Endothelial cell of umbilical vein (primary cell): ENCODE measurements around the gene C11orf21.

Source experiments
- CTCF ChIP-seq, 2 donors: IDR thresholded peaks; 1 replicate in 1 of 2; 2 replicates in 1 of 2; pipeline ENCODE4 v1.5.1; 2011; ENCODE audit warnings: low read length in 2 of 2, mild to moderate bottlenecking in 2 of 2, moderate library complexity in 2 of 2, control low read depth in 1 of 2, inconsistent platforms in 1 of 2, low read depth in 1 of 2; ENCODE audit not compliant: insufficient read depth in 1 of 2; ENCODE audit errors: extremely low read depth in 1 of 2
- EZH2 ChIP-seq: IDR thresholded peaks from 2 replicates; pipeline ENCODE4 v1.6.1; 2012; ENCODE audit warnings: borderline replicate concordance, low read depth, mild to moderate bottlenecking, moderate library complexity, low read length, inconsistent platforms; ENCODE audit not compliant: severe bottlenecking
- POLR2A ChIP-seq: IDR thresholded peaks from 2 replicates; pipeline ENCODE4 v1.6.1; 2012; ENCODE audit warnings: low read depth, mild to moderate bottlenecking, control low read depth, low read length
- POLR2AphosphoS5 ChIP-seq: IDR thresholded peaks from 2 replicates; pipeline ENCODE4 v1.6.1; 2012; ENCODE audit warnings: low read depth, mild to moderate bottlenecking, control low read depth, low read length, moderate library complexity; ENCODE audit not compliant: insufficient read depth

- TF ChIP-seq POLR2A, result no peak
- TF ChIP-seq CTCF (IDR thresholded peaks at IDR 0.05; ENCODE audit: extremely low read depth in 1 of 2, insufficient read depth in 1 of 2, low read depth in 1 of 2, low read length in 2 of 2), result no peak
- no peak for TF ChIP-seq EZH2
- TF ChIP-seq POLR2AphosphoS5, result no peak
Measured at GRCh38 chr11:2287091-2287490, 14.6 kb downstream of the C11orf21 start.
